HG03460 (cell line): ENCODE results near the gene IKBIP.
"Not testable (repeated sequence)": the region's sequence is repeated elsewhere in the genome, so short reads cannot be mapped to it uniquely, and the experiment has no call there.

Experiments
- ATAC-seq: cut with Tn5 transposase; IDR thresholded peaks from one replicate; pipeline ENCODE4 v1.9.1; 2021; ENCODE audit not compliant: unreplicated experiment

IKBIP gene, protein sequence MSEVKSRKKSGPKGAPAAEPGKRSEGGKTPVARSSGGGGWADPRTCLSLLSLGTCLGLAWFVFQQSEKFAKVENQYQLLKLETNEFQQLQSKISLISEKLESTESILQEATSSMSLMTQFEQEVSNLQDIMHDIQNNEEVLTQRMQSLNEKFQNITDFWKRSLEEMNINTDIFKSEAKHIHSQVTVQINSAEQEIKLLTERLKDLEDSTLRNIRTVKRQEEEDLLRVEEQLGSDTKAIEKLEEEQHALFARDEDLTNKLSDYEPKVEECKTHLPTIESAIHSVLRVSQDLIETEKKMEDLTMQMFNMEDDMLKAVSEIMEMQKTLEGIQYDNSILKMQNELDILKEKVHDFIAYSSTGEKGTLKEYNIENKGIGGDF

GRCh38 chr12:98644712-98645571, at the start of gene IKBIP, which contains the start of gene APAF1:
Gene IKBIP, minus strand, starts transcription at chr12:98644788. Its CDS starts 87 bp downstream, at chr12:98644701.
Gene APAF1, plus strand, starts transcription at chr12:98645290. Its CDS starts 3,070 bp downstream, at chr12:98648360.
- ATAC-seq: peak; percentile 80

- ATAC-seq: no peak
These were observed 46.8 kb upstream of the IKBIP start for GRCh38 chr12:98691351-98691750.

- no peak for ATAC-seq
These were observed 42.0 kb upstream of the IKBIP start for GRCh38 chr12:98686603-98687002.

- ATAC-seq: no peak
These were observed 39.6 kb upstream of the IKBIP start for GRCh38 chr12:98684199-98684598.

GRCh38 chr12:98679611-98680005, 35.0 kb upstream of the IKBIP start:
- ATAC-seq: no peak

DNA sequence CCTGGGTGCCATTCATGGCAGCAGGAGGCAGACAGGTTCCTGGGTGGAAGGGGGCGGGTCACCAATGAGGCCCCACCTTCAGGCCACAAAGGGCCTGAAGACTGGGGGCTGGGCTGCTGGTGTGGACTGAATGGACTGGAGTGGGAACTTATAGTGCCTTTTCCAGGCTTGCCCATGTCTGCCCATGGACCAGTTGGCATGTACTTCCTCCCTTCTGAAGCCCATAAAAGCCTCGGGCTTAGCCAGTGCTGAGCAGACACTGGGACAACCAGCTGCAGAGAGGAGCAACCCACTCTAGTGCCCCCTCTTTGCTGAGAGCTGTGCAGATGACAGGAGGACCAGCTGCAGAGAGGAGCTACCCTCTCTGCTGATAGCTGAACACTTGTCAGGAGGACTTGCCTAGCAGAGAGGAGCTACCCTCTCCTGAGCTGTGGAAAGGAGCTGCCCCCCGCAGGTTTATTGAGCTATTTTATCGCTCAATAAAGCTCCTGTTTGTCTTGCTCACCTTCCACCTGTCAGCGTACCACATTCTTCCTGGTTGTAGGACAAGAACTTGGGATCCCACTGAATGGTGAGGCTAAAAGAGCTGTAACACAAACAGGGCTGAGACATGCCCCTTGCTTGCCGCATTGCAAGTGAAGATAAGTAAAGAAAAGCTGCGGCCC, 34.5 kb upstream of the IKBIP start:
- no peak for ATAC-seq

- no peak for ATAC-seq
These were observed 33.8 kb upstream of the IKBIP start for GRCh38 chr12:98678236-98678945.

- ATAC-seq: no peak
These were observed 30.3 kb upstream of the IKBIP start for GRCh38 chr12:98674841-98675240.

- no peak for ATAC-seq
These were observed 26.9 kb upstream of the IKBIP start for GRCh38 chr12:98671459-98671858.

DNA sequence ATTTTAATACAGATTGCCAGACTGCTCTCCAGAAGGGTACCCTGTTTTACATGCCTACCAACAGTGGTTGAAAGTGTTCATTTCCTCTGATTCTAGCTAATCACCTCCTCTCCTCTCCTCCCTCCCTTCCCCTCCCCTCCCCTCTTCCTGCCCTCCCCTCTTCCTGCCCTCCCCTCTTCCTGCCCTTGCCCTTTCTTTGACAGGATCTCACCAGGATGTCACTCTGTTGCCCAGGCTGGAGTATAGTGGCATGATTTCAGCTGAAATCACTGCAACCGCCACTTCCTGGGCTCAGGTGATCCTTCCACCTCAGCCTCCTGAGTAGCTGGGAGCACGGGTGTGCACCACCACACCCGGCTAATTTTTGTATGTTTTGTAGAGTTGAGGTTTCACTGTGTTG, 25.2 kb upstream of the IKBIP start:
- no peak for ATAC-seq

DNA sequence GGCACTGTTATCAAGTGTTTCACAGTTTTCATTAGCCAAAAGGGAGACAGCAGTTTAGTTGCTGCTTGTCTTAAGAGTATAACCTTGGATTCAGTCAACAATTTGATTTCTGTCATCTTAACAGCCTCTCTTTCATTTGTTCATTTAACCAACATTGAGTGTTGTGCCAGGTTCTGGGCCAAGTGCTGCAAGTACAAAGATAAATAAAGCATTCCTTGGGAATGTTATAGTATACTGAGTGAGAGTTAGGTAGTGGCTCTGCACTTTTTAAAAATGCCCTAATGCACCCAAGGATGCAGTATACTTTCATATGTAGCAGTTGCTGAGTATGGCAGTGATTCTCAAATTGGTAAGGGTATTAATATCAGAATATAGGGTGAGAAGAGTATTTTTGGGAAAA, 15.9 kb upstream of the IKBIP start:
- no peak for ATAC-seq

DNA sequence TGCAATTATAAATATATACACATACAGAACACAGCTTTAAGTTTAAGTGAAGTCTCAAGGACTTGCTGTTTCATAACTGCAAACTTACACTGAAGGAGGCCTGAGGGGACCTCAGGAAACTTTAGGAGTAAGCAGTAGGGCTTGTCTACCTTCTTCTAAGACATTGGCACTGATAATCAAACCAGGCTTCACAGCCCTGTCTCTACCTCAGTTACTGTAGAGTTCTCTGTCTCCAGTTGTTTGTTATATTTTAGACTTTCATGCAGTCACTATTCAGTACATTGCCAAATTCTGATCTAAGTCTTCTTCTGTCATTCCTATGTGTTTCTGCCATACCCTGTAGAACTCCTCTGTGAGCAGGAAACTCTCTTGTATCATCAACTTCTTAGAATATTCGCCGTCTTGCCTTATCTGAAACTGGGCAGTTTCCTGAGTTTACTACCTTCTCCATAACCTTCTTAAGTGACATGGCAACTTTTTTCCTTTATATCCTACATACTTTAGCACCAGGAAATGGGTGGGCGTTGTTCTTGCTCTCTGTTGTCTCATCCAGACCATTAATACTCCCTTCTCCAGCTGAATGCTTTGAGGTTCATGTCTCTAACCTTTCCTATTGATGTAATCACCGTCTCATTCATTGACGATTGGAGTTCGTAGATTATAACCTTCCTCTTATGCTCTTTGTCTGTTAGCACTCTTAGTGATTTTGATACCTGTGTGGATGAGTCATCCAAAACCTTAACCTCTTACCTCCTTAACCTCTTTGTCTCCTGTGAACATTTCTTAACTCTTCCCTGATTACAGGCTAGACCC, 11.9 kb upstream of the IKBIP start:
- no peak for ATAC-seq

GRCh38 chr12:98653866-98654493, 9.4 kb upstream of the IKBIP start:
- ATAC-seq: no peak

DNA sequence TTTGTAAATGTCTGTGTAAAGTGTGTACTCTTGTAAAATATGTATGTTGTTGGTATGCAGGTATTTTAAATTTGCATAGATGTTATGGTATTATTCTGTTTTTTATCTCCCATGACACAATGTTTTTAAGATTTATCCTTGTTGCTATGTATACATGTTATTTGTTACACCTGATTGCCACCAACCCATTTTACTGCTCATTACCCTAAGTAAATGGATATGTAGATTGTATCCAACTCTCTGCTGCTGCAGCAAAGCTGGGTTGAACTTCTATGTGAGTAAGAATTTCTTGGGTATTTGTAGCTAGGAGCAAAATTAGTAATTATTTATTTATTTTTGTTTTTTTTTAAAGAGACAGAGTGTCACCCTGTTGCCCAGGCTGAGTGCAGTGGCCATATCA, 6.7 kb upstream of the IKBIP start:
- ATAC-seq: no peak

DNA sequence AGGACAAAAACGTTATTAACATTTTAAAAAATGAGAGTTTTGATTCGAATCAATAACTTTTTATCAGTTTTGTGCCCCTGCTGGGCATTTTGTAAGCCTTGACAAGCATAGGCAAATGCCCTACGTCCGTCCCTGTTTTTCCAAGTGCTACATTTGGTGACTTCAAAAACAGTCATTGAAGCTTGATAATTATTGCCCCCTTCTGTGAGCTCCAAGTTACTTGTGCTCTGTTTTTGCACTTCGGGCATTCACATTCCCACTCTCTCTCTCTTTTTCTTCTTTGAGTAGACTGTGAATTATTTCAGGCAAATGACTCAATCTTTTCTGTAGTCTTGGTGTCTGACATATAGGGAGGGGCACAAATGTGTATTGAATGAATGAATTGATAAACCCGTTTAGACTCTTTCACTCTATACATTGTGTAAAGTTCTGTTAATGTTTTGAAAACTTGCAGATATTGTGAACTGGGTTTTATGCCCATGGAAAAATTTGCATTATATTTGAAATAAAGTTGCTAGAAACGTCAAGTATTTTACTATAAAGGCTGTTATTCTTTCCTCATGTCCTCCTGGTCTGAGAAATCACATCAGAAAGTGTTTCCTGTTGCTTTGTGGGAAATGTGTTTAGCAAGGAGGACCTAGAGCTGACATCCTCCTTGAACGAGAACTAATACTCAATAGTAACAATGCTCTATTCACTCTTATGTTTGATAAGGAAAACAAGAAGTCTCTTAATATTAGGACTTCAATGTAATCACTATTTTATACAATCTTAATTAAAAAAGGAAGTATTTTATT, 1.9 kb upstream of the IKBIP start:
- ATAC-seq: no peak

DNA sequence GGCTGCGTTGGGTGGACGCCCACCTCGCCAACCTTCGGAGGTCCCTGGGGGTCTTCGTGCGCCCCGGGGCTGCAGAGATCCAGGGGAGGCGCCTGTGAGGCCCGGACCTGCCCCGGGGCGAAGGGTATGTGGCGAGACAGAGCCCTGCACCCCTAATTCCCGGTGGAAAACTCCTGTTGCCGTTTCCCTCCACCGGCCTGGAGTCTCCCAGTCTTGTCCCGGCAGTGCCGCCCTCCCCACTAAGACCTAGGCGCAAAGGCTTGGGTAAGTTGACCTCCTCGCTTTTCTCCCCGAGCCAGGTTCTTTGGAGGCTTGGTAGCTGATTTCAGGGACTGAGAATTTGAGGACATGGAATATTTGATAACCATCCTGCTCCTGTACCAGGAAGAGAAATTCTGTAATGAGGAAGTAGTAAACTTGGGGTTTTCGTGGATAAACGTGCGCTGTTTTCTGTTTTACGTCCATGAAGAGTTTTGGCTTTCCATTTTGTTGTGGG, 1.0 kb upstream of the IKBIP start:
- ATAC-seq: peak; percentile 5

DNA sequence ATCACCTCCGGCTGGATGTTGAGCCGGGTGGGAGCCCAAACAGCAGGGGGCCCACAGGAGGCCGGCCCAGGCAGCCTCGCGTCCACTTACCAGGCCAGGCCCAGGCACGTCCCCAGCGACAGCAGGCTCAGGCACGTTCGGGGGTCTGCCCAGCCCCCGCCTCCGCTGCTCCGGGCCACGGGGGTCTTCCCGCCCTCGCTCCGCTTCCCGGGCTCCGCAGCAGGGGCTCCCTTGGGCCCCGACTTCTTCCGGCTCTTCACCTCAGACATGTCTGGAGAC, 216 bp downstream of the IKBIP start:
- ATAC-seq: peak; percentile 15

GRCh38 chr12:98642801-98643200, 1.8 kb downstream of the IKBIP start:
- not testable (repeated sequence) for ATAC-seq

- ATAC-seq: no peak
These were observed 5.1 kb downstream of the IKBIP start for GRCh38 chr12:98639491-98639890.
